Measurements from ENCODE around the gene TGFBR3.

- TF ChIP-seq, protein P1, sequence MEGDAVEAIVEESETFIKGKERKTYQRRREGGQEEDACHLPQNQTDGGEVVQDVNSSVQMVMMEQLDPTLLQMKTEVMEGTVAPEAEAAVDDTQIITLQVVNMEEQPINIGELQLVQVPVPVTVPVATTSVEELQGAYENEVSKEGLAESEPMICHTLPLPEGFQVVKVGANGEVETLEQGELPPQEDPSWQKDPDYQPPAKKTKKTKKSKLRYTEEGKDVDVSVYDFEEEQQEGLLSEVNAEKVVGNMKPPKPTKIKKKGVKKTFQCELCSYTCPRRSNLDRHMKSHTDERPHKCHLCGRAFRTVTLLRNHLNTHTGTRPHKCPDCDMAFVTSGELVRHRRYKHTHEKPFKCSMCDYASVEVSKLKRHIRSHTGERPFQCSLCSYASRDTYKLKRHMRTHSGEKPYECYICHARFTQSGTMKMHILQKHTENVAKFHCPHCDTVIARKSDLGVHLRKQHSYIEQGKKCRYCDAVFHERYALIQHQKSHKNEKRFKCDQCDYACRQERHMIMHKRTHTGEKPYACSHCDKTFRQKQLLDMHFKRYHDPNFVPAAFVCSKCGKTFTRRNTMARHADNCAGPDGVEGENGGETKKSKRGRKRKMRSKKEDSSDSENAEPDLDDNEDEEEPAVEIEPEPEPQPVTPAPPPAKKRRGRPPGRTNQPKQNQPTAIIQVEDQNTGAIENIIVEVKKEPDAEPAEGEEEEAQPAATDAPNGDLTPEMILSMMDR (IDR thresholded peaks at IDR 0.05) = no peak
- no peak for TF ChIP-seq POLR2A (IDR thresholded peaks at IDR 0.05)
Observed at GRCh38 chr1:91757763-91758460, 128.0 kb downstream of the TGFBR3 start.

Measured in Peyer's patch (tissue), 4 donors.